NCI-H774 (cell line): Measurements from ENCODE around the gene TGFBR1.
"Not testable (repeated sequence)": the region's sequence is repeated elsewhere in the genome, so short reads cannot be mapped to it uniquely, and the experiment has no call there.

Source experiments
- DNase-seq: peaks from one replicate; lab custom pipeline; 2025; lab: John Stamatoyannopoulos, UW

Gene TGFBR1

DNA sequence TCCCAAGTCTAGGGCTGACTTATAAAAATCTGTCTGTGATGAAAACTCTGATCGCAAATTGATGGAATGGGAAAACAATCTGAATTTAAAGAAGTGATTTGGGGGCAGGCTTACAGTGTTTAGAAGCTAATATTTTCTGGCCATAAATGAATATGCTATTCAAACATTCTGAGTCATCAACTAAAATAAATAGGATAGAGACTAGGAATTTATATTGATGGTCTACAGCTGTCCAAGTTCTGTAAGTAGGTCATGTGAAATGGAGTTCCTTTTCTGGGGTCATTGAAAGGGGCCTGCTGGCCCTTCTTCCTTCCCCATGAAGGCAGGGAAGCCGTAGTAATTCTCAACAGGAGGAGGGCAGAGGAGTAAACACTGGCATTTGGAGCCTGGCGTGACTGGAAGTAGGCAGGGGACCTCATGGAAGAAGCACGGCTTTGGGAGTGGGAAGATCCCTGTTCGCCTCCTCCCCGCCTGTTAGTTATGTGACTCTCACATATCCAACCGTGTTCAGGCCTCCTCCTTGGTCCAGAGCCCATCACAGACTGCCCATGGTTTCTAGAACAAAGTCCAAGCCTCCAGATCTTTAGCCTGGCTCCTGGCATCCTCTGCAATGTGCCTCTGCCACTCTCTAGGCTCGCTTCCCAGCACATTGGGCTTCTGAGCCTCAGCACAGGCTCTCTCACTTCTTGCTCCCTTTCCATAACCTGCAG lies 85.1 kb downstream of the TGFBR1 start:
- no peak for DNase-seq

DNA sequence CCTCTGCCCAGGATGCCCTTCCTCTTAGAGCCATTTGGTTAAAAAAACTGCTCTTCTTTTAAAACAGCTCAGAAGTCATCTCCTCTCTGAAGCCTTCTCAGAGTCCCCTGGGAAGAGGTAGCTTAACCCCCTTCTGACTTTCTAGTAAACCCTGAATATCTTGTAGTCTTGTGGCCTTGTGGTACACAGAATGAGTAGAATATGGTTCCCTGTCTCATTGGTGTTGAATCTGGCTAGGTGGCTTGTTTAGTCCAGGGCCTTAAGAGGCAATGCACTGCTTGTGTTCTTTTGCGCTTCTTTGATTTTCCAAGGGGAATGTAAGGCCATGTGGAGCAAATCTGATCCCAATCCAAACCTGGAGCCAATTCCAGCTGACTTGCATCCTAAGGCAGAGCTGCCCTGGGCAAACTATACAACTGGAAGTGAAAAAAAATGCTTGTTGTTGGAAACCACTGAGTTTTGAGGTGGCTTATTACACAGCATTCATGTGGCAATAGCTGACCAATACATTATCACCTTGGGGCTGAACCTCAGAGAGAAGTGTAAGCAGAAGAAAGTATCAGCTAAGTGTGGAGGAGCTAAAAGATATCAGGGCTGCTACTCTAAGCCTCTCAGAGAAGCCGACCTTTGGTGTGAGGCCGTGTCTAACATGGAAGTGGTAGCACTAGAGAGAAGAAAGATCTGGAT lies 85.8 kb downstream of the TGFBR1 start:
- no peak for DNase-seq

DNA sequence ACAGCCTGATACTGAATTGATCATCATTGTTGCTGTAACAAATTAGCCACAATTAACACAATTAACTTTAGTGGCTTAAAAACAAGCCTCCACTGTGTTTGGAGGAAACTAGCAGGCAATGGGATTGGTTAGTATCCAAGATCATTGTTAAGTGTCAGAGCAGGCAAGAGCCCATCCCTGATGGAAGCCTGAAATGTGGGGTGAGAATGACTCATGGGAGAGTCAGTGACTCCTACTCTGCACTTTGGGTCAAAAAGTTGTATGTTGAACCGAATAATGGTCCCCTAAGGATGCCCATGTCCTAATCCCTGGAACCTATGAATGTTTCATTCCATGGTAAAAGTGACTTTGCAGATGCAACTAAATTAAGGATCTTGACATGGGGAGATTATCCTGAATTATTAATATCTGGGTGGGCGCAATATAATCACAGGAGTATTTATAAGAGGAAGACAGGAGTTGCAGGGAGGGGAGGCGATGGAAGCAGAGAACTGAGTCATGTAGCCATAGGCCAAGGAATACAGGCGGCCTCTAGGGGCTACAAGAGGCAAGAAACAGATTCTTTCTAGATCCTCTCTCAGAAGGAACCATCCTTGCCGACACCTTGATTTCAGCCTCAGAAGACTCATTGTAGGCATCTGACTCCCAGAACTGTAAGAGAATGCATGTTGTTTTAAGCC lies 88.0 kb downstream of the TGFBR1 start:
- no peak for DNase-seq

- DNase-seq, result no peak
These were observed 88.5 kb downstream of the TGFBR1 start for GRCh38 chr9:99193466-99193821.

DNA sequence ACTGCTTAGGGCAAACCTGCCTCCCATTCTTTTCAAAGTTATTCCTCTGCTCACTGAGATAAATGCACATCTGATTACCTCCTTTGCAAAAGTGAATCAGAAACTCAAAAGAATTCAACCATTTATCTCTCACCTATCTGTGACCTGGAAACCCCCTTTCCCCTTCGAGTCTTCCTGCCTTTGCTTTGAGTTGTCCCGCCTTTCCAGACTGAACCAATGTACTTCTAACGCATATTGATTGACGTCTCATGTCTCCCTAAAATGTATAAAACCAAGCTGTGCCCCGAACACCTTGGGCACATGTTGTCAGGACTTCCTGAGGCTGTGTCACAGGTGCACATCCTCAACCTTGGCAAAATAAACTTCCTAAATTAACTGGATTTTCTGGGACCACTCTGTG lies 91.6 kb downstream of the TGFBR1 start:
- not testable (repeated sequence) for DNase-seq

DNA sequence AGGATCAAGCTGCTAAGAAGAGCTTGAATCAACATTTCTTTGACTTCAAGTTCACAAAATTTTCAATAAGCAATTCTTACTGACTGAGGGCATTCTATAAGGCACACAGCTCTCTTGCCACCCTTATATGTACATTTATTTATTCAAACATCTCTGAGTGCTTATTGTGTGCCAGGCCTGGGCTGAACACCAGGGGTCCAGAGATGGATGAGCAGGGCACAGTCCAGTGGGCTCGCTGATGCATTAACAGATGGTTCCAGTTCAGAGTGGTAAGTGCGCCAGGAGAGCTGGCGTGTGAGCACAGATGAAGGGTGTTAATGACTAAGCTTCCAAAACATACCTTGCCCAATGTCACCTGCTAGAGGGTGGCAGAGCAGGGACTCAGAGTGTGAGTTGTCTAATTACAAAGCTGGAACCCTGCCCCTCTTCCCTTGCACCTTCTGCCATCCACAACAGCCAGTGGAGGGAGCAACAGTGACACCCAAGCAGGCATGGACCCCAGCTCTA lies 92.3 kb downstream of the TGFBR1 start:
- DNase-seq, result no peak

GRCh38 chr9:99197987-99198386 lies 93.1 kb downstream of the TGFBR1 start:
- DNase-seq, result no peak

DNA sequence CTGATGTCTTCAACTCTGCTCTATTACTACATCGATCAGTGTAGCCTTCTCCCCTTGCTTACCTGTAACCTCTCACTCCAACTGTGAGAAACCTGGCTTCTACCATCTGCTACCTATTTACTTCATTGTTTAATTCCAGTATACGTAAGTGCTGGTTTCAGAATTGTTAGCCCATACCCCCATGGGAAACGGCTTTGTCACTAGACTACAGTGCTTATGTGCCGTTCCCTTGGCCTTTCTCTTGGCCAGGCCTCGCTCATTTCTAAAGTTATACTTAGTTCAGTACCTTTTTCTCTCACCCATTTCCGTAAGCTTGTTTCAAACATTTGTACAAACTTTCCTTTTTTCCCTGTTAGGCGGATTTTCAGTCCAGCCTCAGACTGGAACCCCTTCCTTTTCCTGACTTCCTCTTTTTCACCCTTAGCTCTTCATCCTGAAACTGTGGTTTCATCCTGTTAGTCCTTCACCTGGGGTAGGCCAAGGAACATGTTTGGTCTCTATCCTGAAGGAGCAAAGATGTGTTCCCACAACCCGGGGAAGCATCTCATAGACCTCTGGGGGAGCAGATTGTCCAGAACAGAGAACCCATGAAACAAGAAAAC lies 95.1 kb downstream of the TGFBR1 start:
- DNase-seq, result no peak

- no peak for DNase-seq
These were observed 96.7 kb downstream of the TGFBR1 start for GRCh38 chr9:99201603-99202002.
